T-helper 2 cell (primary cell): Measurements from ENCODE around the gene REP15.

Experiments
- DNase-seq, 5 experiments: peaks; one replicate each; pipeline versions ENCODE4 v3.0.0 to v3.0.0-alpha.2; 2012 to 2022
- total RNA-seq, 2 donors: gene quantifications; one replicate each; lab custom pipeline; 2026; lab: John Stamatoyannopoulos, UW

The REP15 gene, protein sequence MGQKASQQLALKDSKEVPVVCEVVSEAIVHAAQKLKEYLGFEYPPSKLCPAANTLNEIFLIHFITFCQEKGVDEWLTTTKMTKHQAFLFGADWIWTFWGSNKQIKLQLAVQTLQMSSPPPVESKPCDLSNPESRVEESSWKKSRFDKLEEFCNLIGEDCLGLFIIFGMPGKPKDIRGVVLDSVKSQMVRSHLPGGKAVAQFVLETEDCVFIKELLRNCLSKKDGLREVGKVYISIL
- total RNA-seq: 0 to 0.07 reads per million in 2 donors

- no peak for DNase-seq
Observed at GRCh38 chr12:27696293-27696652, at the start of gene REP15. REP15 (plus strand) TSS chr12:27696447; CDS start chr12:27696563, 116 bp downstream.

GRCh38 chr12:27650011-27650410 lies 46.2 kb upstream of the REP15 start:
- DNase-seq: no peak

- DNase-seq: no peak
Observed at GRCh38 chr12:27651201-27651600, 45.0 kb upstream of the REP15 start.

DNA sequence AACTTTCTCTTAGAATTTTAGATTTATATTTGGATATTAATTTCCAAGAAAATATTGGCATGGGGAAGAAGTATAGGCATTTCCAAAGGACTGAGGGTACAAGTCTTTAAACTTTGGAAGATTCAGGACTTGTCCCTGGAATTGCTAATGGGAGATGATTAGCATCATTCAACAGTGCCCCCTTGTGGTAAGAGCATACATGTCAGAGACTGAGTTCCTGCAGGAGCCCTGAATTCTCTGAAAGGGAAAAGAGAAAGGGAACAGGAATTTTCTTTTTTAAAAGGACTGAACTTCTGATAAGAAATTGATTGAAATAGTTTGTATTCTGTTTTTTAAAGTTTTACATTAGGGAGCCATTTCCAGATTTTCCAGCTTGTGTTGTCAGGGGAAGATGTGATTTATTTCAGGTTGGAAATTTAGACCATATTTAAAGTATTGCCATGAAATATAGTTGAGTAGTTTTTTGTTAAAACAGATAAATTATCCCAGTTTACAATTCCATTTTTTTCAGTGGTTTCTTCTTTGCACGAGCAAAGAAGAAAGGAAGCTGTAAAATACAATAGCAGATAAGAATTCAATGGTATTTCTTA lies 44.0 kb upstream of the REP15 start:
- peak in 1 of 5 experiments; percentile 39 for DNase-seq

GRCh38 chr12:27653661-27654060 lies 42.6 kb upstream of the REP15 start:
- DNase-seq: peak in 1 of 5 experiments; percentile 10

DNA sequence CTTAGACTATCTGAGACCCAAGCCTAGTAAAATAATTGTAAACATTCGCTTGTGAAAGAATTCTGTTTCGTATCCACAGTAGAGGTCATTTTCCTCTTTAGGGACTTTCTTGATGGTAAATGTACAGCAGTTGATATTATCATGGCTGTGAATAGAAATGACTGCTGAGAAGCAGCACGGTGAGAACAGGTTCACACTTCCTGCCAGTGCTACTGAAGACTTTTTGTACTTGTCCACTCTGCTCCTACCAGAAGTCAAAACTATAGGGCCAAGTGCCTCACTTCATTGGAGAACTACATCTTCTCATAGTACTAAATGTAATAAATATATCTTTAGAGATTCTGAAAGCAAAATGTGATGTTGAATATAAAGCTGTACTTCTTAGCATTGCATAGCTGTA lies 40.8 kb upstream of the REP15 start:
- DNase-seq: peak in 1 of 5 experiments; percentile 7

- no peak for DNase-seq
Observed at GRCh38 chr12:27657296-27657695, 39.0 kb upstream of the REP15 start.

DNA sequence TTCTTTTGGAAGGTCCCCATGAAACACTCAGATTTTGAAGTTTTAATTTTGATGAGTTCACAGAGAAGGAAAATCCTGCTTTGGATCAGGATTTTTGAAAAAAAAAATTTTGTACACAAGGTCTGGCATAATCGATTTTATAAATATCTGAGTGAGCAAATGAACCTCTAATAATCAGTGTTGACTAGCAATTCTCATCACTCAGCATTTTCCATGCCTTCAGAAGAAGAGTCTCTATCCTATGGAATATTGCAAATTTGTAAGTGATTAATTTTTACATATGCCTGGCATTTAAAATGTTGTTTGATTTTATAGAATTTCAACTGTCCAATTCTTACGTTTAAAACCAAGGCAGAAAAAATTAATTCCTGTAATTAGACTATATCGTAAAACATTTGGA lies 30.5 kb upstream of the REP15 start:
- no peak for DNase-seq

GRCh38 chr12:27666510-27666909 lies 29.7 kb upstream of the REP15 start:
- no peak for DNase-seq

GRCh38 chr12:27667540-27667939 lies 28.7 kb upstream of the REP15 start:
- DNase-seq: peak in 1 of 5 experiments; percentile 66

GRCh38 chr12:27672051-27672450 lies 24.2 kb upstream of the REP15 start:
- no peak for DNase-seq

DNA sequence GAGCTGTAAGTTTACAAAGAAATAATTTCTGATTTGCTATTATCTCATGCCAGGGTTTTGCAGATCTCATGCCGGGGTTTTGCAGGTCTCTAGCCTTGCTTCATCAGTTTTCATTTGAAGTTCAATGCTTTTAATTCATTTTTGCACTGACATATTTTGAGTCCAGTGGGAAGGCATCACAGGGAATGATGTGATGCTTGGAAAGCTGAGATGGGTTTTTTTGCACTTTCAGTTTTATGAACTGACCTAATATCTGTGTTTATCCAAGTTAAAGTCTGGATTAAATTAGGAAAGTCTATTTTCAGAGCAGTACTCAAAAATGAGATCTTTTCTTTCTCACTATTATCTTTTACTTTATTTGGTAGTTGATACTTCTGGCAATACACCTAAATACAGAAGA lies 23.6 kb upstream of the REP15 start:
- DNase-seq: no peak

- no peak for DNase-seq
Observed at GRCh38 chr12:27673101-27673718, 23.0 kb upstream of the REP15 start.

- DNase-seq: peak in 1 of 5 experiments; percentile 16
Observed at GRCh38 chr12:27674989-27675388, 21.3 kb upstream of the REP15 start.

DNA sequence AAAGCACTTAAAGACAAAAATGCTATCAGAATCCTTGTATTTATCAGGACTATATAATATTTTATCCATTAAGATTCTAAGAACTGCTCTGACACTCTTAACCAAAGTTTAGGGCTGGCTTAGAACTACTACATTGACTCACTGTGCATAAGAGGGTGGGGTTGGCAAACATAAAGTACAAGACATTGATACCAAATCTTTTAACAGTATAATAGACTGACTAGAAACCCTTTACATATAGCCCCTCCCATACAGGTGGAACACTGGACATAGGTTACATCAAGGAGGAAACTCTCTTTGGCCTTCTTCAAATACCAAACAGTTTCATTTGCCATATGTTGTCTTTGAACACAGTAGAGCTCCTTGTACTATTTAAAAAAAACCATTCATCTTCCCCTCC lies 15.6 kb upstream of the REP15 start:
- DNase-seq: no peak

GRCh38 chr12:27682534-27682933 lies 13.7 kb upstream of the REP15 start:
- no peak for DNase-seq

- DNase-seq: no peak
Observed at GRCh38 chr12:27685274-27685673, 11.0 kb upstream of the REP15 start.

DNA sequence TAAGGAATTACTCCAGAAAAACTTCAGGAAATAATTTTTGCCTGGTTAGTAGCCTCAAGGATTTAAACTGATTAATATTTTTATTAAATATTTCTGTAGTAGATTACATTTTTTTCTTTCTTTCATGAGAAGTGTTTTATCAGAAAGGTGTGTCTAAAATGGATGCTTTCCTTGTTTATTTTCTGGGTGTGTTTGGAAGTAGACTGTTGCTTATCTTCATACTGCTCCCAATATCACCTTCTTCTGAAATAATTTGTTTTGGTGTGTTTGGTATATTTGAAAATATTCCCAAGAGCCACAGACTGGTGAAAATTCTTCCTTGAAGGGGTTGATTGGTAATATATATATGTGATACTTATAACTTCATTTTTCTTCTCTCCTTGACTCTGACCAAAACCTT lies 10.1 kb upstream of the REP15 start:
- DNase-seq: no peak

DNA sequence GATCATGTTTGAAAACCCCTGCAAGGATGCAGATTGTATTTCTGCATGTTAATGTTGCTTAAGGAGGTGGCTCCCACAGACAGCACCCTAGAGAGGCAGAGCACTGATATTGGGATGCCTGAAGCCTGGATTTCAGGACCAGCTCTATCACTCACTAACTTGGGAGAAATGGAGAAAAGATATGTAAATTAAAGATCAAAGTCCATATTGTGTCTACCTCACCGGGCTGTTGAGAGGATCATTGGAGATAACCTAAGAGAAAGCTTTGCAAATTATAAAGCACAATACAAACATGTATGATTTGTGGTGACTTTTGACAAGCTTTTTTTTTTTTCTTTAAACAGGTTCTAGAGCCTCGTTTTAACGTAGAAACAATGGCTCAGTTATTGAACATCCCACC lies 7.6 kb upstream of the REP15 start:
- no peak for DNase-seq

GRCh38 chr12:27689558-27690180 lies 6.6 kb upstream of the REP15 start:
- no peak for DNase-seq

- DNase-seq: no peak
Observed at GRCh38 chr12:27693403-27693802, 2.8 kb upstream of the REP15 start.

DNA sequence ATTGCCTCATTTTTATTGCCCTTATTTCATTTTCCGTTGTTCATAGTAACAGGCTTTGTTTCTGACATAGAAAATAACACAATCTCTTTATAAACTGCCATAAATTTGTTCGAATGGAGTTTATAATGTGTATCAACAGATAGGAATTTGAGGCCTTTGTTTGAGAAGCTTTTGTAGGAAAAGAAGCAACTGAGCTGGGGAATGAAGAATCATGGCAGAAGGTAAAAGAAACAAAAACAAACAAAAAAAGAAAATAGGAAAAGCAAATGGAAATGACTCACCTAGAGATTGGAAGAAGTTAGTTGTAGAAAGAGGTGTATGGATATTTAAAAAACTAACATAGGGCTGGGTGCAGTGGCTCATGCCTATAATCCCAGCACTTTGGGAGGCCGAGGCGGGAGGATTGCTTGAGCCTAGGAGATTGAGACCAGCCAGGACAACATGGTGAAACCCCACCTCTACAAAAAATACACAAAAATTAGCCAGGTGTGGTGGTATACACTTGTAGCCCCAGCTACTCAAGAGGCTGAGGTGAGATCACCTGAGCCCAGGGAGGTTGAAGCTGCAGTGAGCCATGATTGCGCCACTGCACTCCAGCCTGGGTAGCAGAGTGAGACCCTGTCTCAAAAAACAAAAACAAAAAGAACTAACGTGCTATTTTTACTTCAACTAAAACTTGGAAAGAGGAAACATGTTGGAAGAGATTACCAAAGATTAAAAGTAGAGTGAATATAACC lies 523 bp upstream of the REP15 start:
- DNase-seq: no peak
